SH-SY5Y (cell line): ENCODE measurements around the gene PHB1.

Experiments used
- GATA2 ChIP-seq: IDR thresholded peaks from 2 replicates; pipeline ENCODE4 v1.6.1; 2011; ENCODE audit warnings: mild to moderate bottlenecking, low read depth, low read length
- GATA3 ChIP-seq: IDR thresholded peaks from 2 replicates; pipeline ENCODE4 v1.6.1; 2011; ENCODE audit warnings: low read depth, mild to moderate bottlenecking, low read length, moderate library complexity

DNA sequence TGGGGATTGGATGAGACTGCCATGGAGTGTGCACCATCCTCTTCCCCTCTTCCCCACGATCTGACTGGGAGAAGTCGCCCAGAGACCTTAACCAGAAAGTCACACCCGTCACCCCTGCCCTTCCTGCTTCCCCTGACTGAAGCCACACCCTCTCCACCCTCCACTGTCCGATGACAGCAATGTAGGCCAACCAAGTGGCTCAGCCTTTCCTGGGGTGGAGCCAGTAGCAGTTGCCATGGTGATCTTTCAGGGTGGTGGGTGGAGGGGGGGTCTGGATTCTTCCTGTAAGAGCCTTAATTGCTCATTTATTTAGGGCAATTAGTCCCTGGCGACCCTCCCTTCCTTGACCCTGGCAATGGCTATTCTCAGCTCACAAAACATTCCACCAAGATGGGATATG is 37.5 kb upstream of the PHB1 start:
- TF ChIP-seq GATA3 (no peak), GATA2 (no peak)
